ENCODE results near the gene VIPR2.
"Not testable (repeated sequence)": the region's sequence is repeated elsewhere in the genome, so short reads cannot be mapped to it uniquely, and the experiment has no call there.

VIPR2 gene

GRCh38 chr7:159102681-159103381 lies 41.8 kb downstream of the VIPR2 start:
- no peak for DNase-seq

GRCh38 chr7:159101661-159102091 lies 43.0 kb downstream of the VIPR2 start:
- not testable (repeated sequence) for DNase-seq

GRCh38 chr7:159101083-159101395 lies 43.6 kb downstream of the VIPR2 start:
- not testable (repeated sequence) for DNase-seq

GRCh38 chr7:159100281-159101082 lies 44.2 kb downstream of the VIPR2 start:
- DNase-seq: not testable (repeated sequence)

- DNase-seq: no peak
These were observed 44.9 kb downstream of the VIPR2 start for GRCh38 chr7:159099711-159100231.

- DNase-seq: no peak
These were observed 45.6 kb downstream of the VIPR2 start for GRCh38 chr7:159098811-159099655.

GRCh38 chr7:159098424-159098786 lies 46.3 kb downstream of the VIPR2 start:
- DNase-seq: no peak

GRCh38 chr7:159097661-159098423 lies 46.8 kb downstream of the VIPR2 start:
- DNase-seq: no peak

- no peak for DNase-seq
These were observed 47.7 kb downstream of the VIPR2 start for GRCh38 chr7:159096736-159097581.

- DNase-seq: no peak
These were observed 48.7 kb downstream of the VIPR2 start for GRCh38 chr7:159095979-159096411.

GRCh38 chr7:159094919-159095915 lies 49.5 kb downstream of the VIPR2 start:
- no peak for DNase-seq

- no peak for DNase-seq
These were observed 50.5 kb downstream of the VIPR2 start for GRCh38 chr7:159094023-159094740.

- DNase-seq: no peak
These were observed 51.2 kb downstream of the VIPR2 start for GRCh38 chr7:159093351-159093971.

- DNase-seq: no peak
These were observed 52.0 kb downstream of the VIPR2 start for GRCh38 chr7:159092701-159093121.

- no peak for DNase-seq
These were observed 52.9 kb downstream of the VIPR2 start for GRCh38 chr7:159091480-159092475.

GRCh38 chr7:159091041-159091440 lies 53.6 kb downstream of the VIPR2 start:
- no peak for DNase-seq

GRCh38 chr7:159088016-159088865 lies 56.4 kb downstream of the VIPR2 start:
- DNase-seq: no peak

Data from OCI-M1 (cell line).